GM23338 (cell line): ENCODE data around the gene TPP2. TPM values are rescaled to one million over a fixed set of nuclear protein-coding genes. Genes with fewer than 3 reads are reported as not detected.

ENCODE experiments used
- ATAC-seq: fragments of 200-7000 bp; cut with Tn5 transposase; 3 replicates; pipeline ENCODE4 v1.9.1; 2020
- DNase-seq: peaks from one replicate; pipeline ENCODE4 v3.0.0-alpha.2; 2015; ENCODE audit warnings: low spot score
- H2AFZ ChIP-seq: fragments of 200-600 bp; sonication (generic); 2 replicates; pipeline ENCODE4 v1.8.0; 2016; ENCODE audit warnings: antibody characterized with exemption, mild to moderate bottlenecking, moderate library complexity
- H3F3A ChIP-seq: fragments of 200-600 bp; sonication (generic); replicated peaks from 2 replicates; pipeline ENCODE4 v1.8.0; 2017; ENCODE audit warnings: antibody characterized with exemption, mixed run types, low read depth
- H3K27ac ChIP-seq: fragments of 200-600 bp; sonication (generic); 2 replicates; pipeline ENCODE4 v1.6.1; 2016; ENCODE audit warnings: low read depth
- H3K27me3 ChIP-seq: fragments of 200-600 bp; sonication (generic); 2 replicates; pipeline ENCODE4 v1.8.0; 2016; ENCODE audit warnings: mild to moderate bottlenecking, mixed run types, moderate library complexity; ENCODE audit not compliant: insufficient read depth
- H3K36me3 ChIP-seq: fragments of 200-600 bp; sonication (generic); 2 replicates; pipeline ENCODE4 v1.8.0; 2016; ENCODE audit warnings: mild to moderate bottlenecking; ENCODE audit not compliant: insufficient read depth
- H3K4me1 ChIP-seq: fragments of 200-600 bp; sonication (generic); 2 replicates; pipeline ENCODE4 v1.8.0; 2016; ENCODE audit warnings: mild to moderate bottlenecking, moderate library complexity; ENCODE audit not compliant: insufficient read depth
- H3K4me2 ChIP-seq: fragments of 200-600 bp; sonication (generic); 2 replicates; pipeline ENCODE4 v1.7.1; 2017; ENCODE audit warnings: mixed run types
- H3K4me3 ChIP-seq: fragments of 200-600 bp; sonication (generic); 2 replicates; pipeline ENCODE4 v1.6.1; 2016; ENCODE audit warnings: mixed run types
- H3K79me2 ChIP-seq: fragments of 200-600 bp; sonication (generic); replicated peaks from 2 replicates; pipeline ENCODE4 v1.8.0; 2017; ENCODE audit warnings: mild to moderate bottlenecking; ENCODE audit not compliant: insufficient read depth
- H3K9me2 ChIP-seq: fragments of 200-600 bp; sonication (generic); 2 replicates; pipeline ENCODE4 v1.8.0; 2017; ENCODE audit not compliant: insufficient read depth
- H4K20me1 ChIP-seq: fragments of 200-600 bp; sonication (generic); replicated peaks from 2 replicates; pipeline ENCODE4 v1.8.0; 2017; ENCODE audit warnings: mild to moderate bottlenecking; ENCODE audit not compliant: insufficient read depth
- H3K27ac Mint-ChIP-seq: 2 replicates; pipeline ENCODE4 v1.8.0; 2020; ENCODE audit warnings: inconsistent platforms, mild to moderate bottlenecking, moderate library complexity, mixed read lengths
- H3K27me3 Mint-ChIP-seq: 3 replicates; pipeline ENCODE4 v1.8.0; 2022; ENCODE audit warnings: low read depth, mild to moderate bottlenecking, moderate library complexity, mixed read lengths, inconsistent platforms; ENCODE audit not compliant: insufficient read depth, poor library complexity
- H3K36me3 Mint-ChIP-seq: 3 replicates; pipeline ENCODE4 v1.8.0; 2021; ENCODE audit warnings: low read depth, mild to moderate bottlenecking, inconsistent platforms, moderate library complexity, mixed read lengths
- H3K4me1 Mint-ChIP-seq: 3 replicates; pipeline ENCODE4 v1.8.0; 2020; ENCODE audit warnings: mild to moderate bottlenecking, inconsistent platforms, mixed read lengths
- H3K4me3 Mint-ChIP-seq: 3 replicates; pipeline ENCODE4 v1.8.0; 2021; ENCODE audit warnings: moderate library complexity, mild to moderate bottlenecking, inconsistent platforms, mixed read lengths
- H3K9me3 Mint-ChIP-seq: 3 replicates; pipeline ENCODE4 v1.8.0; 2020; ENCODE audit warnings: moderate library complexity, mild to moderate bottlenecking, inconsistent platforms, mixed read lengths
- CREB1 ChIP-seq: fragments of 250-450 bp; sonication (Bioruptor Pico); IDR thresholded peaks from 2 replicates; pipeline ENCODE4 v1.5.0; 2020; ENCODE audit warnings: low read depth, mild to moderate bottlenecking, moderate library complexity
- ETS1 ChIP-seq: IDR thresholded peaks from 2 replicates; pipeline ENCODE4 v1.6.1; 2016; ENCODE audit warnings: antibody characterized with exemption
- EZH2 ChIP-seq: fragments of 200-600 bp; sonication (generic); IDR thresholded peaks from one replicate; pipeline ENCODE4 v1.8.0; 2017; ENCODE audit warnings: antibody characterized with exemption, mild to moderate bottlenecking, low read depth; ENCODE audit not compliant: unreplicated experiment
- EZH2phosphoT487 ChIP-seq: fragments of 200-600 bp; sonication (generic); IDR thresholded peaks from one replicate; pipeline ENCODE4 v1.8.1; 2018; ENCODE audit warnings: antibody characterized with exemption; ENCODE audit not compliant: unreplicated experiment
- JUNB ChIP-seq: IDR thresholded peaks from one replicate; pipeline ENCODE4 v1.6.1; 2016; ENCODE audit warnings: antibody characterized with exemption; ENCODE audit not compliant: unreplicated experiment
- NANOG ChIP-seq: IDR thresholded peaks from 2 replicates; pipeline ENCODE4 v1.6.1; 2016; ENCODE audit warnings: antibody characterized with exemption, borderline replicate concordance
- POLR2AphosphoS5 ChIP-seq: IDR thresholded peaks from 2 replicates; pipeline ENCODE4 v1.6.1; 2016; ENCODE audit warnings: antibody characterized with exemption, low read depth
- REST ChIP-seq: IDR thresholded peaks from one replicate; pipeline ENCODE4 v1.6.1; 2018; ENCODE audit warnings: antibody characterized with exemption; ENCODE audit not compliant: unreplicated experiment
- STAT1 ChIP-seq: IDR thresholded peaks from one replicate; pipeline ENCODE4 v1.6.1; 2016; ENCODE audit warnings: antibody characterized with exemption; ENCODE audit not compliant: unreplicated experiment
- ZNF114 ChIP-seq: fragments of 250-450 bp; sonication (Bioruptor Pico); IDR thresholded peaks from 2 replicates; pipeline ENCODE4 v1.5.0; 2020; ENCODE audit warnings: mild to moderate bottlenecking, moderate library complexity
- ZNF462 ChIP-seq: fragments of 250-450 bp; sonication (Bioruptor Pico); IDR thresholded peaks from 2 replicates; pipeline ENCODE4 v1.5.0; 2020; ENCODE audit warnings: mild to moderate bottlenecking, moderate library complexity
- polyA plus RNA-seq: library from polyadenylated mRNA; unstranded; fragments of >200 nt; fragmentation: Nextera tagmentation; extraction: Ambion mirVana; gene quantifications from 2 replicates; pipeline ENCODE4 v1.2.1, GENCODE V29; 2016
- total RNA-seq: library from RNA; depleted of rRNA; stranded (reverse); fragments of >200 nt; shearing (Covaris generic); gene quantifications from 2 replicates; pipeline ENCODE4 v1.2.3, GENCODE V29; 2014

The TPP2 gene
- total and polyA plus RNA-seq, 2 experiments from 2014 or later: 56.6 to 111 TPM

- TF ChIP-seq EZH2phosphoT487: no peak
- TF ChIP-seq CREB1 (CRISPR knock-in tag): no peak
- no peak for TF ChIP-seq ZNF114
- TF ChIP-seq STAT1: no peak
- TF ChIP-seq NANOG: no peak
- Mint-ChIP-seq H3K27ac (no peak overlapping the region), H3K4me3 (no peak overlapping the region), H3K9me3 (peaks cover 40% of the 10 kb centered on the region), H3K4me1 (peaks cover 9% of the 10 kb centered on the region; the same call in 2 of the 3 replicates), H3K36me3 (peaks cover 81% of the 10 kb centered on the region), H3K27me3 (peaks cover 1% of the 10 kb centered on the region)
- Histone ChIP-seq H3K4me2 (no peak overlapping the region), H3K4me3 (no peak overlapping the region), H2AFZ (no peak overlapping the region), H3K9me2 (0 out of 2 replicates have a peak, but pooled peaks cover 3% of the 10 kb centered on the region), H3K79me2 (no peaks in the 10 kb centered on the region), H3K27ac (no peak overlapping the region), H4K20me1 (no peaks in the 10 kb centered on the region; the same call in 1 of the 2 replicates), H3K4me1 (no peaks in the 10 kb centered on the region), H3K36me3 (peaks cover 48% of the 10 kb centered on the region), H3F3A (no peaks in the 10 kb centered on the region), H3K27me3 (no peaks in the 10 kb centered on the region)
- ATAC-seq (no peak), DNase-seq (no peak)
Observed at GRCh38 chr13:102667023-102667422, 70.2 kb downstream of the TPP2 start.

GRCh38 chr13:102667911-102668310 lies 71.1 kb downstream of the TPP2 start:
- no peak overlapping the region for H3K4me2 ChIP-seq
- no peak overlapping the region for H3K27ac ChIP-seq
- H3K4me3 ChIP-seq: no peak overlapping the region
- peaks cover 1% of the 10 kb centered on the region for H3K27me3 Mint-ChIP-seq
- no peak overlapping the region for H3K27ac Mint-ChIP-seq
- no peak for ATAC-seq
- no peaks in the 10 kb centered on the region for H3K79me2 ChIP-seq
- H3K36me3 ChIP-seq: peaks cover 50% of the 10 kb centered on the region
- DNase-seq: no peak
- H3K27me3 ChIP-seq: no peaks in the 10 kb centered on the region
- H3F3A ChIP-seq: no peaks in the 10 kb centered on the region
- no peak overlapping the region for H3K4me3 Mint-ChIP-seq
- 0 out of 2 replicates have a peak, but pooled peaks cover 3% of the 10 kb centered on the region for H3K9me2 ChIP-seq
- peaks cover 14% of the 10 kb centered on the region; the same call in 2 of the 3 replicates for H3K4me1 Mint-ChIP-seq
- H3K4me1 ChIP-seq: 0 out of 2 replicates have a peak, but pooled peaks cover 6% of the 10 kb centered on the region
- peaks cover 85% of the 10 kb centered on the region for H3K36me3 Mint-ChIP-seq
- H3K9me3 Mint-ChIP-seq: peaks cover 40% of the 10 kb centered on the region
- H4K20me1 ChIP-seq: no peaks in the 10 kb centered on the region; the same call in 1 of the 2 replicates
- no peak overlapping the region for H2AFZ ChIP-seq
- TF ChIP-seq ZNF114: no peak
- TF ChIP-seq EZH2: no peak
- no peak for TF ChIP-seq ZNF462
- TF ChIP-seq REST: no peak
- TF ChIP-seq ETS1: no peak
- no peak for TF ChIP-seq JUNB
- TF ChIP-seq POLR2AphosphoS5: no peak
- no peak for TF ChIP-seq CREB1 (CRISPR knock-in tag)
- no peak for TF ChIP-seq NANOG
- TF ChIP-seq EZH2phosphoT487: no peak
- no peak for TF ChIP-seq STAT1
